GM21723 (cell line): Measurements from ENCODE around the gene HDAC9.

Experiments
- ATAC-seq: cut with Tn5 transposase; IDR thresholded peaks from one replicate; pipeline ENCODE4 v1.9.1; 2021; ENCODE audit warnings: mild to moderate bottlenecking, moderate library complexity; ENCODE audit not compliant: unreplicated experiment

Gene HDAC9

DNA sequence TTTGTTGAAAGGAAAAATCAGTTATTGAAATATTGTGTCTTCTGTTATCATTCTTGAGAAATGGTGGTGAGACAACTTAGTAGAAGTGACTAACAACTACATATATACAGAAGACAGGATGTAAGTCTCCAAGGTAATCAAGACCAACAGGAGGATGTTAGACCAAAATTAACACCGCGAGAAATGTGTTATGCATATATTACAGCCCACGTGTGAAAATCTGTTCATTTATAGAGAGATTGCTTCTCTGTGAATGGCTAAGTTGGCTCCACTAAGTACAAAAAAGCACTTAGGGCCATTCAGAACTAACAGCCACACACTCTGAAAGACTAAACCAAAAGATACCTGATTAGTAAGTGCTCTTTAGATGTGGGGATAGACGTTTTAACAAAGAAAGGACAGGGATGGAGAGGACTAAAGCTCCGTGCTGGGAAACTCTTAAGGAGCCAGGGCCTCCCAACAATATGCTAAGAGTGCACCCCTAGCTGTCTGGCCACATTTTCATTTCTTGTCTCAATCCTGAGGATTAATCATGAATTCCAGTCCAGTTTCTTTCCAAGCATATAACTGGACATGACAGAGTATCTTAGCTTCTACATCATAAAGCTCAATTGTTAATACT is 26.5 kb downstream of the HDAC9 start:
- peak; percentile 51 for ATAC-seq

DNA sequence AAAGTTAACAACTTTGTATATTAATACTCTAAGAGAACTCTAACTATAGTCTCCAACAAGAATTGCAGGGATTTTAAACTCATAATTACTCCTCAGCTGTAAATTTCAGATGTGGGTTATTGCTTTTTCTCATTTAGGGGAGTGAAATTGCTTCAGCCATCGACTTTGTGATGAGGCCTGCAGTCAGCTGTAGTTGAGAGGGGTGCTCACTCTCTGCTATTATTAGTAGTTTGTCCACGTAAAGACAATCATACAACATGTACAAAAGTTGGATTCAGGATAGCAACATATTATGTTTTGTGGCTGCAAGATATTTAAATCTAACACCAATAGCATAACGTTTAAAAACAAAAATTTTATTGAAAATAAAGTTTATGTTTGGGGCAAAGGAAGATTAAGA is 28.7 kb downstream of the HDAC9 start:
- ATAC-seq = no peak

DNA sequence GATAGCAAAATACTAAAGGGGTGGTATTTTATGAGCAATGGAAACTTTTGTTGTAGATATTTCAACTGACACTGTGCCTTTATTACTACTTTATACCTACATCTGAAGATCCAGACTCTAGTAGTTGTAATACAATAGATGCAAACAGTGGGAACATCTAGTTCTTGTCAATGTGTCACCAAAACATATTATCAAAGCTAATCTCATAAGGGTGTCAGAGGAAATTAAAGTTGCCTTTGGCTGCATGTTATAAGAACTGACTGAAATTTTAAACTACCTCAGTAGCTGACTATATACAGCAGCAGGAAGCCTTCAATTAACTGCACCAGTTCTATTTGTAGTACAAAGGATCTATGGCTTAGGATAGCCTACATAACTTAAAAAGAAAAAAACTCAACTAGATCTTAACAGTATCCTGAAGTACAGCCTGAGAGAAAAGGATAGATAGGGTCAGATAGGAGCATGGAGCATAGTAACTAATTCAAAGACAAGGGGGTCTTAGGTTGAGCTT is 30.9 kb downstream of the HDAC9 start:
- ATAC-seq = no peak

DNA sequence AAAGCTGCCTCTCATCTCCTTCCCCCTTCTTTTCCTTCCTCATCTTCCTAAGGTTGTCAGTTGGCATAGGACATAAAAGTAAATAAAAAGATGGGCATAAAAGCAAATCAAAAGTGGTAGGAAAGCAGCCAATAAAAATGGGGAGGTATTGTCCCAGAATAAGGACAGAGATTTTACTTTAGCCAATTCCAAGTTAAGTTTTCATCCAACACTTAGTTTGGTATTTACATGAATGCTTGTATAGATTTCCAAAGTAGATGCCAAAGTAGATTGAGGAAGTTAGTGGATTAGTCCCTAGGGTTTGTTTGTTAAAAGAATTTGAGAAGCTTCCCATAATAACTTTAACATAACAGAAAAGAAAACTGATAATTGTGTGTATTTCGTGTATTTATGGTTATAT is 33.7 kb downstream of the HDAC9 start:
- no peak for ATAC-seq

DNA sequence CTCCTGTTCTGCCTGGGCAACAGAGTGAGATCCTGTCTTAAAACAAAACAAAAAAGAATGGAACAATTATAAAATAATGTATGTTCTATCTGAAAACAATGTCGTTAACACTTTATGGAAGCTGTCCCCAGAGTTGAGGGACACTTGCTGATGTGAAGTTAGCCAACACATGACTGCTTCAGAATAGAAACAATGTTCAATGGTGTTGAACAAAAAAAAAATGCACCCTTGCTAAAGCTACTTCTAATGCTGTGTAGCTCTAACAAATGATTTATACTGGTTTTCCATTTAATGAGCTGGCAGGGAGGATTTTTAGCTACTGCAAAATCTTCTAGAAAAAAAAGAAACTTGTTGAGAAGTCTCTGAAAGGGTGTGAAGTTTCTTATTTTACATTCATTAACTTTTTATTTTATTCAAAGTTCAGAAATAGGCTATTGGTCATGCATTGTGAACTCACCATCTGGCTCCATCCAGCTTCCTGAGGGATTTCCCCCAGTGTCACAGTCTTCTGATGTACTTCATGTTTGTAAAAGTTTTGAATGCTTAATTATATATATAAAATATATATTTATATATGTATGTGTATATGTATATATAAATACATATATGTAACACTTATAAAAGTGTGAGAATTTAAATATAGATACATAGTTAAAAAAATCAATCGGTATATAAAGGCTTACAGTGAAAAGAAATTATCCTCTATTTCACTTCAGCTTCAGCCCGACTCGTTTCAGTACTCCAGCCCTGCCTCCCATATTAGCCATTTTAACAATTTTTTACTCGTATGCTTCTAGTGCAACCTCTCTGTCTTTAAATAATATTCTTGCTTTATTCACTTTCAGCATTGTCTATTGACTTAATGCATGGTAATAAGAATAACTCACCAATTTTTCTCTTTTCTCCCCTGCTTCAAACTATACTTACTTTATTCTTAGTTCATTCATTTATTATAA is 35.0 kb downstream of the HDAC9 start:
- ATAC-seq = peak; percentile 73

DNA sequence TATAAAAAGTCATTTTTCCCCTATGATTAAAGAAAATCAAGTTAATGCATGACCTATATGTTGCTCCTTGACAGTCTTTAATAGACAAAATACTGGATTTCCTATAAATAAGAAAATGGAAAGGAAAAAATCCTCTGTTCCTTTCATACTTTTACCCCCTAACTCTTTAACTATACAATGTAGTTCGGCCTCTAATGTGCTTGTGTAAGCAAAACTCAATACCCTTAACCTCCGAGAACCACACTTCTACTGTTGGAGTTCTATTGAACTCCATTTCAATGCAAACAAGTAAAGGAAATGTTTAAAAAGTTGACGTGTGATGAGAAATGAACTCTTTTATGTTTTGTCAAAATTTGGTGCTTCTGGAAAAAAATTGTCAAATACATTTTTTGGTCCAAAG is 36.0 kb downstream of the HDAC9 start:
- ATAC-seq = no peak

DNA sequence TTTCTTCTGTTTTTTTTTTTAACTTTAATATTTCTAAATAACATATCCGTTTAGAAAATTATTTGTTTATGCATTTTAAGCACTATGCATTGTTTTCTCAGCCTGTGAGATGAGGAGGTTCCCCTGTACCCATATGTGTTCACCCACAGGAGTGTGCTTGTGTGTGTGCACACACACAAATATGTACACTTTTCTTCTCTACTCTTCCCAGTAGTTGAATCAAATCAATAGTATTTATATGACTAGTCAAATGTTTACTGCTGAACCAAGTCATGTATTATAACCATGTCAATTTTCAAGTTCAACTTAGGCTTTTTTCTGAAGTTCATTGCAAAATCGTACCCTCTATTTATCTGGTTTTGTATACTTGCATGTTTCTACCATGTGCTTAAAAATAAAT is 37.3 kb downstream of the HDAC9 start:
- ATAC-seq = no peak

DNA sequence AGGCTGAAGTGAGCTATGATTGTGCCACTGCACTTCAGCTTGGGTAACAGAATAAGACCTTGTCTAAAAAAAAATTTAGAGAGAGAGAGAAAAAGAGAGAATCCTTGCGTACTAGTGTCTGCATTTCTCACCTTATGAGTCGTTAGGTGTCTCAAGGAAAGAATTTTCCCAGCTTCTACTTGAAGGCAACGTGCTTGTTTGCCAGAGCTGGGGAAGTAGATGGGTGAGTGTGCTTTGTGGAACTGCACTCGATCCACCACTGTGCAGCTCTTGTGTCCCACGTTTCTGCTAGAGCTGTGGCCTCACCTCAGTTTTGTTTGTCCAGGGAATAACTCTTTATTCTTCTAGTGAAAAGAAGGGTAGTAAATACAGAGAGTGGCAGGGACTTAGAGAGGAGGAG is 38.9 kb downstream of the HDAC9 start:
- no peak for ATAC-seq

DNA sequence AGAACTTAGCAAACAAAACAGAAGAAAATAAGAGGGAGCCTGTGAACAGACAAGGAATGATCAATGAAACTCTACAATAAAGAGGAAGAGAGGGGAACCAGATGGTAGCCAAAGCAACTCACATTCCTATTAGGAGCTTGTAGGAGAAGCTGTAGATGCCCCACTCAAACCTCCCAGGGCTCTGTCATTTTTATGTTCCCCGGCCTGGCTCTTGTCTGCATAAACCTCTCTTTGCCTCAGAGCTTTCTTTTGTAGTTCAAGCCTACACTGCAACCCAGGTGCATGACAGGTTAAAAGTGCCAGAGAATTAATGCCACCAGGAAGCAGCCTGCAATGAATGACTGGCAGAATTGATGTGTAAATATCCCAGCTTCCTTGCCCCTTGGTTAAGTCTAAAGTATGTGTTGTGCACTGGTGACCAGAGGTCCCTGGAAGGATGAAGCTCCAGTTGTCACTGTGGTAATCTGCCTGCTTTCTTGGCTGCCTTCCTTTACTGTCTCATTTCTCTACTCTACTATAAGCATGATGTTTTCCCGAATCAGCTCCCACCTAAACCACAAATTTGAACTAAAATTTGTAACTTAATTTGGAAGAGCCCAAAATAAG is 40.4 kb downstream of the HDAC9 start:
- ATAC-seq = no peak

DNA sequence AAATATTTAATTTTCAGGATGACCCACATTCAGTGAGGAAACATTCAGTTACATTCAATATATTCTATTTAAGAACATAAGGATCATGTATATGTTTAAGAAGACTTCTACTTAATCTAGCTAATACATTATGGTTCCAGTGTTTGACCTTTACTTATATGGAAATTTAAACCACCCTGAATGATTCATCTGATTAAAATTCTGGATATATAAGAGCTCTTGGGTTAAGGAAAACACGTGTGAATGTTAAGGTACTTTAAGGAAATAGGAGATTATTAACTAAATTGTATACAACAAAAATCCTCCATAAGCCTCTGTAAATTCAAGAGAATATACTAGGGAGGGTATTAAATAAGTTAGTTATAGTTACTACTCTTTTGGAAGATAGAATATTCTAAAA is 40.9 kb downstream of the HDAC9 start:
- ATAC-seq = no peak

DNA sequence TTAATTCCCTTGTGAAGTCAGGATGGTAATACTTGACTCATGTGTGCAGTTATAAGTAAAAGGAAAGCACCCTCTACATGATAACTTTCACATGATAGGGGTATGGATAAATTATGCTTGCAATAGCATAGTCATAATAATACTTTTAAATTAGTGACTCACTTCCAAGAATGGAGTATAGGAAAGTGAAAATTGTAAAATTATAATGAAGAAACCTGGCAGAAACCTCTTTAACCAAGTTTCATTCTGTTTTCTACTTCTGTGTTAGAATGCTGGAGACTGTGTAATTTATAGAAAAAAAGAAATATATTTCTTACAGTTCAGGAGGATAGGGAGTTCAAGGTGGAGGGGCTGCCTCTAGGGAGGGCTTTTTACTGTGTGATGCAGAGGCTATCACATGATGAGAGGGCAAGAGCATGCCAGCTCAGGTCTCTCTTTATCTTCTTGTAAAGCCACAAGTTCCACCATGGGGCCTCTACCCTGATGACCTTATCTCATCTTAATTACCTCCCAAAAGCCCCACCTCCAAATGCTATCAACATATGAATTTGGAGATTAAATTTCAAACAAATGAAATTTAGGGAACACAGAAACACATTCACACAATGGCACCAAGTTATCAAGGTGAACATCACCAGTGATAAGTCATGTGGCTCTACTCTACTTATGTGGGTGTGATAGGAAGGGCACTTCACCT is 43.2 kb downstream of the HDAC9 start:
- ATAC-seq = peak; percentile 71

DNA sequence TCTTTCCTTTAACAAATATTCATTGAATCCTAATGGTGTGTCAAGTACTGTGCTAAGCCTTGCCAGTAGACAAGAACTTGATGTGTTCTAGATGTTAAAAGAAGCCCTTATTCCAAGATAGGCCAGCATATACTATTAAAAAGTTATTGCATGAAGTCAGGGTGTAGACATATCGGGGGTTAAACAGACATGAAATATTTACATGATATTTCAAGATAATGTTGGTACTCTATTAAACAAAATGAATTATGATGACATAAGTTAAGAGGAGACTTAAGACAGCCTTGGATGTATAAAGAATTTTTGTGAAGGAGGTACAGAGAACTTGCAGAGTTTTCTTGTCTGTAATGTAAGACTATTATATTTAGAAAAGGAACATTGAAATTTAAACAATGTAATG is 44.8 kb downstream of the HDAC9 start:
- ATAC-seq = no peak

DNA sequence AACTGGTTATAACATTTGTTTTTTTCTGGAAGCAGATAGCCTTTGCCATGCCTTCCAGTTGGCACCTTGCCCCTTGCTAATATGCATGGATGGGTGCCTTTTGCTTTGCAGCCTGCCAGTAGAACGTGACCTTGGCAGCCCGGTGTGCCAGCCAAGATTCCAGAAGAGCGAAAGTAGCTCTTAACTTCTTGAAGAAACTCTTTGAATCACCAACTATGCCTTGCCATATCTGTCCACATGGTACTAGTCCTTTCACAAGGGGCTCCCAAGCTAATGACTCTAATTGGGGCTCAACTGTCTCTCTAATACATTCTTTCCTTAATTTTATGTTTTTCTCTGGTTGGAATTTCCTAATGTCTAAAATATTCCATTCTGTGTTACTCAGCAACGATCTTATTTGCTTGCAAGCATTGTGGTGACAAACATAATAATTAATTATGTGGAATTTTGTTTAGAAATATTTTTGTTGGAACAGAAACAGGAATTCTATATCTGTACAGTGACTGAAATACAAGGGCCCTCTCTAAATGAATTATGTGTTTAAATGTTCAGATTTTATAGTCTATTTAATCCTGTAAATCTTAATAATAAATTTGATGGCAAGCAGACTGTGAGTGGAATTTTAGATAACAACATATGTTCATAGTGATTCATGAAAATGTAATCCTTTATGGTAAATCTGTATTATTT is 45.8 kb downstream of the HDAC9 start:
- no peak for ATAC-seq

DNA sequence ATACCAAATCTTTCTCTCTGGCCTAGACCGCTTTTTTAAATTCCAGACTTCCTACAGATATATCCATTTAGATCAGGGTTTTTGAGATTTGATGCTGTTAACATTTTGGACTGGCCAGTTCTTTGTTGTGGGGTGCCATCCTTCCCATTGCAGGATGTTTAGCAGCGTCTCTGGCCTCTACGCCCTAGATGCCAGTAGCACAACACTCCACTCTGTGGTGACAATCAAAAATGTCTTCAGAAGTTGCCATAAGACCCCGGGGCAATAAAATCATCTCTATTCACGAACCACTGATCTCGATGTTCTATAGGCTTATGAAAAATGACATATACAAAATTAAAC is 46.3 kb downstream of the HDAC9 start:
- ATAC-seq = no peak

DNA sequence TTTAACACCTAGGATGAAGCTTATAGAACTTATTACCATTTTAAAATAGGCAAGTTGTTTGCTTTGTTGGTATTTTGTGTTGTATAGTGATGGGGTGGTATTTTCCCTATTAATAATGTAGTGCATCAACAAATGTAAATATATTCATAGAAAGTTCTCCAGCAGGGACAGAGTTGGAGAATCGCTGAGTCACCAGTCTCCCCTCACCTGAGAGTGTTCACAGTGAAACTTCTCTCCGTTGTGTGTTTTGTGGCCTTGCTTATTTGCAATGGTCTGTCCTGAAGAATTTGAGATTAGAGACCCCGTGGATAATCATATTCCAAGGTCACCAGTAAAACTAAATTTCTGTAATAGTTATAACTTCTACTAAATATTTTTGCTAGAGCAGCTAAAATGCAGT is 51.0 kb downstream of the HDAC9 start:
- ATAC-seq = no peak

DNA sequence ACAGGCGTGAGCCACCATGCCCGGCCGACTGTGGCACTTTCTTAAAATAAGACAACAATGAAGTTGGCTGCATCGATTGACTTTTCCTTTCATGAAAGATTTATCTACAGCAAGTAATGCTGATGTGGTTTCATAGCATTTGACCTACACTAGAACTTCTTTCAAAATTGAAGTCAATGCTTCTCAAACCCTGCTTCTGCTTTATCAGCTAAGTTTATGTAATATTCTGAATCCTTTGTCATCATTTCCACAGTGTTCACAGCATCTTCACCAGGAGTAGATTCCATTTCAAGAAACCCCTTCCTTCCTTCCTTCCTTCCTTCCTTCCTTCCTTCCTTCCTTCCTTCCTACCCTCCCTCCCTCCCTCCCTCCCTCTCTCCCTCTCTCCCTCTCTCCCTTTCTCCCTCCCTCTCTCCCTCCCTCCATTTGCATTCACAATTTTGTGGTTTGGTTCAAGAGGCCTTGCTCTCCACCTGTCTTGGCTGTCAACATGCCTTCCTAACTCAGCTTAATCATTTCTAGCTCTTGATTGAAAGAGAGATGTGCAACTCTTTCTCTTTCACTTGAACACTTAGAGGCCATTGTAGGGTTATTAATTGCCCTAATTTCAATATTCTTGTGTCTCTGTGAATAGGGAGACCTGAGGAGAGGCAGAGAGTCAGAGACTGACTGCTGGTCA is 52.1 kb downstream of the HDAC9 start:
- ATAC-seq = no peak

DNA sequence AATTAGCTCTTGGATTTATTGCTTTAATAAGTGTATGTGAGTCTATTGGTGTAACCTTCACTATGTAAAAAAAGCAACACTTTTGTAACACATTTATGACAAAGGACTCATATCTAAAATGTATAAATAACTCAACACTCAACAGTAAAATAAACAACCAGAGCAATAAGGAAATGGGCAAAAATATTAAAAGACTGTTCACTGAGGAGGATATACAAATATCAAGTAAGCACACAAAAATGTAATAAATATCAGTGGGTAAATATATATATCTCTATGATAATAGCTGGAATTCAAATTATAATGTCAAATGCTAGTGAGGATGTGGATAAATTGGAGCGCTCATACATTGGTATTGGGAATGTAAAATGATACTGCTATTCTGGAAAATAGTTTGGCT is 53.0 kb downstream of the HDAC9 start:
- no peak for ATAC-seq

DNA sequence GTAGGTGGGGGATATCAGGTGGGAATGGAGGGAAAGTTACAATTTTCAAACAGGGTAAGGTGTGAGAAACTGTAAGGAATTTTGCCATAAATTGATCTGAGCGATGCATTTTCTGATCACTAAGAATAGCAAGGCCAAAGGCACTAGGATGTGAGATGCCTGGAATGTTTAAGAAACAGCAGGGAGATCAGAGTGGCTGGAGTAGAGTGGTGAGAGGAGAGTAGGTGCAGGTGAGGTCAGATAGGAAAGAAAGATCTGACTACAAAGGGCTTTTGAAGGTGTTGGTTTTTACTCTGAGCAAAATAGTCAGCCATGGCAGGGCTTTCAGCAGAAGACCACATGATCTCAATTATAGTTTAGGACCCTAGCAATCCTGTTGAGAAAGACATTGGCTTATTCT is 55.0 kb downstream of the HDAC9 start:
- ATAC-seq = no peak

DNA sequence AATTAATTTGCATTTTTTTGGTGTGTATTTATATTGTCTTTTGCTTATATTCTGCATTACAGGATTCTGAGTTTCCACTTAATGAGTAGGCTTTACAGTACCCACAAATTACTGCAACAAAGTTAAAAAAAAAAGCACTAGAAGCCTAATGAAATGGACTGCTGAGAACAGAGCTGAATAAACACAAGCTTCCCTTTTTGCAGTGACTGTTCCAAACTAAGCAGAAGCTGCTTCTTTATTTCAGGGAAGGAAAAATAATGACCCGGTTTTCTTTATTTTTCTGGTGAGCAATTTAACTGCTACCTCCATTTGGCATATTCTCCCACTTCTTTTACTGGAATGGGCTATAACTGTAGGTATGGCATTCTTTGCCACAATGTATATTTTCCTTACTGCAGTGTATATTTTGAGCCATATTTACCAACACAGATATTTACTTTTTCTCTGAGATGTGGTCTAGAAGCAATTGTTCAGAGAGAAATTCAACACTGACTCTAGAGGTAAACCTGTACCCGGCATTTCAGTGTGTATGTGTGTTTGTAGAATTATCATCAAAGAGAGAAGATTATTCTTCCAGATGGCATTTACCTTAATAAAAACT is 56.9 kb downstream of the HDAC9 start:
- ATAC-seq = no peak
